ENCODE measurements around the gene PABPN1L.

The PABPN1L gene

GRCh38 chr16:88817785-88818574 is 48.5 kb downstream of the PABPN1L start:
- no peak overlapping the region for H3K27ac ChIP-seq
- TF ChIP-seq ZFX (IDR thresholded peaks at IDR 0.05; ENCODE audit: borderline replicate concordance) = no peak

- H3K27ac ChIP-seq = no peak overlapping the region
- TF ChIP-seq CTCF (IDR thresholded peaks at IDR 0.05) (no peak), ZFX (IDR thresholded peaks at IDR 0.05; ENCODE audit: borderline replicate concordance) (no peak)
Measured at GRCh38 chr16:88816736-88817535, 49.5 kb downstream of the PABPN1L start.

GRCh38 chr16:88815901-88816589 is 50.4 kb downstream of the PABPN1L start:
- H3K27ac ChIP-seq = no peak overlapping the region
- TF ChIP-seq CTCF (IDR thresholded peaks at IDR 0.05) = peak; percentile 92
- no peak for TF ChIP-seq ZFX (IDR thresholded peaks at IDR 0.05; ENCODE audit: borderline replicate concordance)

GRCh38 chr16:88815227-88815626 is 51.2 kb downstream of the PABPN1L start:
- no peak overlapping the region for H3K27ac ChIP-seq
- no peak for TF ChIP-seq CTCF (IDR thresholded peaks at IDR 0.05)

GRCh38 chr16:88814144-88814502 is 52.3 kb downstream of the PABPN1L start:
- no peak overlapping the region for H3K27ac ChIP-seq
- TF ChIP-seq ZFX (IDR thresholded peaks at IDR 0.05; ENCODE audit: borderline replicate concordance) (no peak), CTCF (IDR thresholded peaks at IDR 0.05) (no peak)
